Vagina (tissue), 2 donors: ENCODE data around the gene MAGEC3. TPM values are rescaled to one million over a fixed set of nuclear protein-coding genes. Genes with fewer than 3 reads are reported as not detected.

Experiments used
- DNase-seq, 2 donors: peaks; one replicate each; pipeline ENCODE4 v3.0.0-alpha.2; 2017; ENCODE audit errors: extremely low spot score in 2 of 2
- H3K27ac ChIP-seq: fragments of 200-600 bp; sonication (generic); one replicate; pipeline ENCODE4 v1.5.1; 2019
- H3K27me3 ChIP-seq: fragments of 200-600 bp; sonication (generic); one replicate; pipeline ENCODE4 v1.5.1; 2019
- H3K36me3 ChIP-seq, 2 donors: fragments of 200-600 bp; sonication (generic); one replicate each; pipeline ENCODE4 v1.5.1; 2017 to 2019
- H3K4me1 ChIP-seq: fragments of 200-600 bp; sonication (generic); one replicate; pipeline ENCODE4 v1.5.1; 2019
- H3K4me3 ChIP-seq, 2 donors: fragments of 200-600 bp; sonication (generic); 1 replicate in 1 of 2; 2 replicates in 1 of 2; pipeline ENCODE4 v1.5.1; 2016 to 2019
- H3K9me3 ChIP-seq: fragments of 200-600 bp; sonication (generic); one replicate; pipeline ENCODE4 v1.5.1; 2019
- CTCF ChIP-seq, 3 experiments: fragments of 450-650 bp in 2 of 3; fragments of 200-600 bp in 1 of 3; sonication (generic) in 1 of 3; IDR thresholded peaks; one replicate each; pipeline ENCODE4 v1.5.1; 2017 to 2019; ENCODE audit warnings: antibody characterized with exemption in 3 of 3, mild to moderate bottlenecking in 2 of 3, moderate library complexity in 2 of 3
- POLR2A ChIP-seq, 2 donors: fragments of 450-650 bp; IDR thresholded peaks; one replicate each; pipeline ENCODE4 v1.6.1; 2017; ENCODE audit warnings: antibody characterized with exemption in 2 of 2, mild to moderate bottlenecking in 2 of 2, moderate library complexity in 2 of 2
- POLR2AphosphoS5 ChIP-seq, 2 donors: sonication (generic); formaldehyde crosslinking; IDR thresholded peaks; one replicate each; pipeline ENCODE4 v1.9.0; 2017; ENCODE audit warnings: antibody characterized with exemption in 2 of 2, mild to moderate bottlenecking in 2 of 2, low read depth in 1 of 2; ENCODE audit not compliant: insufficient read depth in 1 of 2
- intact Hi-C: fragments of 100-400 bp; cut with DNase I; formaldehyde crosslinking; loops from one replicate; pipeline ENCODE4 v1.15.1; 2023
- total RNA-seq: library from RNA; depleted of rRNA; stranded (reverse); fragments of >200 nt; gene quantifications from one replicate; pipeline ENCODE4 v1.2.3, GENCODE V29; 2016

Gene MAGEC3
- total RNA-seq, 1 donor from 2014 or later: not detected

GRCh38 chrX:141894733-141895132 is 56.6 kb downstream of the MAGEC3 start:
- Histone ChIP-seq H3K36me3 (no peaks in the 10 kb centered on the region), H3K4me3 (no peak overlapping the region), H3K4me1 (no peaks in the 10 kb centered on the region), H3K27ac (no peak overlapping the region), H3K9me3 (no peaks in the 10 kb centered on the region), H3K27me3 (no peaks in the 10 kb centered on the region)
- DNase-seq: no peak
- TF ChIP-seq POLR2A (IDR thresholded peaks at IDR 0.05) (no peak), CTCF (IDR thresholded peaks at IDR 0.05) (no peak), POLR2AphosphoS5 (IDR thresholded peaks at IDR 0.05; ENCODE audit: insufficient read depth in 1 of 2, low read depth in 1 of 2) (no peak)
- intact Hi-C loops: no loop called here

- H3K9me3 ChIP-seq: no peaks in the 10 kb centered on the region
- no peaks in the 10 kb centered on the region for H3K36me3 ChIP-seq
- intact Hi-C loops: no loop called here
- no peak overlapping the region for H3K4me3 ChIP-seq
- DNase-seq: no peak
- H3K27ac ChIP-seq: no peak overlapping the region
- no peaks in the 10 kb centered on the region for H3K4me1 ChIP-seq
- TF ChIP-seq POLR2AphosphoS5 (IDR thresholded peaks at IDR 0.05; ENCODE audit: insufficient read depth in 1 of 2, low read depth in 1 of 2): no peak
- TF ChIP-seq CTCF (IDR thresholded peaks at IDR 0.05): no peak
- no peak for TF ChIP-seq POLR2A (IDR thresholded peaks at IDR 0.05)
- no peaks in the 10 kb centered on the region for H3K27me3 ChIP-seq
Observed at GRCh38 chrX:141897690-141898089, 59.6 kb downstream of the MAGEC3 start.

GRCh38 chrX:141902366-141902765 is 64.2 kb downstream of the MAGEC3 start:
- no peak for DNase-seq
- no peak overlapping the region for H3K4me3 ChIP-seq
- no peaks in the 10 kb centered on the region for H3K4me1 ChIP-seq
- no peaks in the 10 kb centered on the region for H3K27me3 ChIP-seq
- no peak overlapping the region for H3K27ac ChIP-seq
- TF ChIP-seq CTCF (IDR thresholded peaks at IDR 0.05): no peak
- no peak for TF ChIP-seq POLR2AphosphoS5 (IDR thresholded peaks at IDR 0.05; ENCODE audit: insufficient read depth in 1 of 2, low read depth in 1 of 2)
- TF ChIP-seq POLR2A (IDR thresholded peaks at IDR 0.05): no peak
- no peaks in the 10 kb centered on the region for H3K36me3 ChIP-seq
- intact Hi-C loops: no loop called here
- no peaks in the 10 kb centered on the region for H3K9me3 ChIP-seq

GRCh38 chrX:141903400-141904155 is 65.5 kb downstream of the MAGEC3 start, which contains the start of gene MAGEC1:
Gene MAGEC1 (plus strand): TSS chrX:141903894. CDS start chrX:141905073, 1,179 bp downstream.
- no peak within 1 kb of the TSS for H3K4me3 ChIP-seq
- TF ChIP-seq POLR2AphosphoS5 (IDR thresholded peaks at IDR 0.05; ENCODE audit: insufficient read depth in 1 of 2, low read depth in 1 of 2): no peak
- TF ChIP-seq POLR2A (IDR thresholded peaks at IDR 0.05): no peak
- no peak for TF ChIP-seq CTCF (IDR thresholded peaks at IDR 0.05)
- no peaks in the 10 kb centered on the region for H3K27me3 ChIP-seq
- no peaks in the 10 kb centered on the region for H3K9me3 ChIP-seq
- DNase-seq: peak in 1 of 2 donors; percentile 76
- H3K27ac ChIP-seq: no peak within 1 kb of the TSS
- no peaks in the 10 kb centered on the region for H3K36me3 ChIP-seq
- intact Hi-C loops: no loop called here
- no peaks in the 10 kb centered on the region for H3K4me1 ChIP-seq

DNA sequence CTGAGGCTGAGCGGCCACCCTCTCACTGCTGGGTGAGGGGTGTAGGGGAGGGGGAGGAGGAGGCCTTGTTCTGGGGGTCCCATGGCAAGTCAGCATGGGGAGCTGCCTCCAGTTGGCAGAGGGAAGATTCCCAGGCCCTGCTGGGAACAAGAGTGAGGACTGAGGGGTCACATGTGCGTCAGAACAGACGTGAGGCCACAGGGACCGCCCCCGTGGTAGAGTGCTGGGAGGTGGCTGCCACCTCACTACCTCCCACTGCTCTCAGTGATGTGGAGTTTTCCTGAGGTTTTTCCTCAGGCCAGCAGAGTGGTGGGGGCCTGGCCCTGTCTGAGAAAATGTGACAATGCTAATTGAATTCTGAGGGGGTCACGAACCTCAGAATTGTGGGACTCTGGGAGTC is 66.1 kb downstream of the MAGEC3 start:
- Histone ChIP-seq H3K4me1 (no peaks in the 10 kb centered on the region), H3K9me3 (no peaks in the 10 kb centered on the region), H3K36me3 (no peaks in the 10 kb centered on the region), H3K27ac (no peak overlapping the region), H3K4me3 (no peak overlapping the region), H3K27me3 (no peaks in the 10 kb centered on the region)
- intact Hi-C loops: no loop called here
- TF ChIP-seq POLR2AphosphoS5 (IDR thresholded peaks at IDR 0.05; ENCODE audit: insufficient read depth in 1 of 2, low read depth in 1 of 2): no peak
- TF ChIP-seq CTCF (IDR thresholded peaks at IDR 0.05): no peak
- TF ChIP-seq POLR2A (IDR thresholded peaks at IDR 0.05): no peak
- DNase-seq: no peak
